ENCODE data around the gene KCND2. TPM values are rescaled to one million over a fixed set of nuclear protein-coding genes. Genes with fewer than 3 reads are reported as not detected.
"Not testable (repeated sequence)": the region's sequence is repeated elsewhere in the genome, so short reads cannot be mapped to it uniquely, and the experiment has no call there.

The KCND2 gene
- total and polyA plus RNA-seq, 2 of the 4 experiments (the other 2 are of a cell fraction) = under 0.01 TPM; not detected in 1

- DNase-seq; H2AK9ac ChIP-seq (replicated peaks; ENCODE audit: low read depth, low read length, poor library complexity); H3K9me1 ChIP-seq (ENCODE audit: insufficient read depth, low read length); H3K14ac ChIP-seq (replicated peaks; ENCODE audit: low read depth, low read length); H3K36me3 ChIP-seq (ENCODE audit: control insufficient read depth, insufficient read depth, low read length); H3K4me1 ChIP-seq (ENCODE audit: control insufficient read depth, insufficient read depth, low read length); CTCF ChIA-PET; H3K18ac ChIP-seq (ENCODE audit: low read depth, low read length); H3K27me3 ChIP-seq (ENCODE audit: control insufficient read depth, insufficient read depth, low read length); H2BK20ac ChIP-seq (ENCODE audit: low read depth, low read length); H2AFZ ChIP-seq (replicated peaks; ENCODE audit: low read length, poor library complexity); H3K4ac ChIP-seq (ENCODE audit: low read depth, low read length); in situ Hi-C loops (cut with MboI; ENCODE audit: low sequenced_read_pairs); H4K20me1 ChIP-seq (ENCODE audit: insufficient read depth, low read length); H3K27ac ChIP-seq (ENCODE audit: insufficient read depth, low read length); H3K9me3 ChIP-seq (ENCODE audit: control insufficient read depth, insufficient read depth, low read length); BruUV-seq (replicated peaks); H3K79me1 ChIP-seq (ENCODE audit: low read depth in 1 of 2, low read length in 2 of 2); ATAC-seq (ENCODE audit: low read depth); H2AK5ac ChIP-seq (ENCODE audit: low read depth, low read length); H4K5ac ChIP-seq (ENCODE audit: low read depth, low read length); POLR2A ChIA-PET (ENCODE audit: unreplicated experiment); H2BK15ac ChIP-seq (ENCODE audit: low read depth, low read length); H4K91ac ChIP-seq (ENCODE audit: insufficient read depth, low read depth, low read length); H2BK5ac ChIP-seq (ENCODE audit: low read depth, low read length, poor library complexity, severe bottlenecking); dilution Hi-C loops (cut with HindIII; ENCODE audit: low sequenced_read_pairs, unreplicated experiment); H3K4me2 ChIP-seq (ENCODE audit: low read depth, low read length); H3K9ac ChIP-seq (ENCODE audit: low read depth, low read length); H2BK120ac ChIP-seq (ENCODE audit: low read depth, low read length); H3K23ac ChIP-seq (ENCODE audit: low read depth, low read length); H3K4me3 ChIP-seq (ENCODE audit: insufficient read depth, low read depth, low read length); H4K8ac ChIP-seq (ENCODE audit: low read depth in 2 of 2, low read length in 2 of 2); intact Hi-C loops (cut with micrococcal nuclease); H3K56ac ChIP-seq (ENCODE audit: extremely low read depth, insufficient read depth, low read length): not testable (repeated sequence)
- WGBS, 2 experiments (ENCODE audit: extremely low coverage in 2 of 2, insufficient read length in 1 of 2) = 71% methylated on average over 1 of the region's 8 CpGs; no CpG with 5 or more reads in 1 of the 2 experiments
These were observed 506.1 kb downstream of the KCND2 start for GRCh38 chr7:120779078-120779477.

GRCh38 chr7:120780451-120780850 lies 507.5 kb downstream of the KCND2 start:
- H4K5ac ChIP-seq (ENCODE audit: low read depth, low read length); ATAC-seq (ENCODE audit: low read depth); H3K79me1 ChIP-seq (ENCODE audit: low read depth in 1 of 2, low read length in 2 of 2); H2AK5ac ChIP-seq (ENCODE audit: low read depth, low read length); H2BK20ac ChIP-seq (ENCODE audit: low read depth, low read length); H3K9me1 ChIP-seq (ENCODE audit: insufficient read depth, low read length); H3K9me3 ChIP-seq (ENCODE audit: control insufficient read depth, insufficient read depth, low read length); CTCF ChIA-PET; BruUV-seq (replicated peaks); H2BK15ac ChIP-seq (ENCODE audit: low read depth, low read length); H3K56ac ChIP-seq (ENCODE audit: extremely low read depth, insufficient read depth, low read length); H3K4me3 ChIP-seq (ENCODE audit: insufficient read depth, low read depth, low read length); H3K4ac ChIP-seq (ENCODE audit: low read depth, low read length); H3K36me3 ChIP-seq (ENCODE audit: control insufficient read depth, insufficient read depth, low read length); H4K8ac ChIP-seq (ENCODE audit: low read depth in 2 of 2, low read length in 2 of 2); H3K4me2 ChIP-seq (ENCODE audit: low read depth, low read length); DNase-seq; H3K9ac ChIP-seq (ENCODE audit: low read depth, low read length); H2AK9ac ChIP-seq (replicated peaks; ENCODE audit: low read depth, low read length, poor library complexity); H4K91ac ChIP-seq (ENCODE audit: insufficient read depth, low read depth, low read length); H2AFZ ChIP-seq (replicated peaks; ENCODE audit: low read length, poor library complexity); H3K18ac ChIP-seq (ENCODE audit: low read depth, low read length); H3K27ac ChIP-seq (ENCODE audit: insufficient read depth, low read length); dilution Hi-C loops (cut with HindIII; ENCODE audit: low sequenced_read_pairs, unreplicated experiment); H2BK120ac ChIP-seq (ENCODE audit: low read depth, low read length); intact Hi-C loops (cut with micrococcal nuclease); POLR2A ChIA-PET (ENCODE audit: unreplicated experiment); H3K27me3 ChIP-seq (ENCODE audit: control insufficient read depth, insufficient read depth, low read length); H2BK5ac ChIP-seq (ENCODE audit: low read depth, low read length, poor library complexity, severe bottlenecking); H3K4me1 ChIP-seq (ENCODE audit: control insufficient read depth, insufficient read depth, low read length); H3K14ac ChIP-seq (replicated peaks; ENCODE audit: low read depth, low read length); H4K20me1 ChIP-seq (ENCODE audit: insufficient read depth, low read length); in situ Hi-C loops (cut with MboI; ENCODE audit: low sequenced_read_pairs); H3K23ac ChIP-seq (ENCODE audit: low read depth, low read length): not testable (repeated sequence)
- 70% methylated on average over 3 of the region's 7 CpGs; no CpG with 5 or more reads in 1 of the 2 experiments for WGBS, 2 experiments (ENCODE audit: extremely low coverage in 2 of 2, insufficient read length in 1 of 2)
